Upper lobe of right lung (tissue), 1 donor: ENCODE measurements around the gene BCAS3. TPM values are rescaled to one million over a fixed set of nuclear protein-coding genes. Genes with fewer than 3 reads are reported as not detected.
"Not testable (repeated sequence)": the region's sequence is repeated elsewhere in the genome, so short reads cannot be mapped to it uniquely, and the experiment has no call there.

Experiments
- ATAC-seq: fragments of 200-7000 bp; cut with Tn5 transposase; one replicate; pipeline ENCODE4 v1.9.1; 2020; ENCODE audit warnings: mild to moderate bottlenecking, moderate library complexity
- DNase-seq: peaks from one replicate; pipeline ENCODE4 v3.0.0-alpha.2; 2020
- H3K27ac ChIP-seq: fragments of 200-600 bp; one replicate; pipeline ENCODE4 v1.8.0; 2022
- H3K27me3 ChIP-seq: fragments of 200-600 bp; one replicate; pipeline ENCODE4 v1.8.0; 2022; ENCODE audit warnings: mild to moderate bottlenecking
- H3K36me3 ChIP-seq: fragments of 200-600 bp; one replicate; pipeline ENCODE4 v1.8.0; 2022
- H3K4me1 ChIP-seq: fragments of 200-600 bp; one replicate; pipeline ENCODE4 v1.8.0; 2022
- H3K4me3 ChIP-seq: fragments of 200-600 bp; one replicate; pipeline ENCODE4 v1.8.0; 2022; ENCODE audit warnings: mild to moderate bottlenecking
- H3K9me3 ChIP-seq: fragments of 200-600 bp; one replicate; pipeline ENCODE4 v1.8.0; 2022
- intact Hi-C: fragments of 100-400 bp; cut with DNase I; formaldehyde crosslinking; loops from one replicate; pipeline ENCODE4 v1.11.0; 2022
- total RNA-seq: library from RNA; stranded (reverse); fragmentation: NEBNext Ultra II Directional; extraction: Animal tissue kit (Norgen Biotek cat#: 25700); gene quantifications from one replicate; pipeline ENCODE4 v1.2.1, GENCODE V29; 2021
- TF ChIP-seq, protein P1 (sequence below): fragments of 200-600 bp; IDR thresholded peaks from one replicate; pipeline ENCODE4 v1.8.0; 2022; ENCODE audit warnings: antibody characterized with exemption
- donor health status: DM: no; HTN: yes; CAD: no; lungs with severe emphysema.

The BCAS3 gene
- total RNA-seq, 1 donor from 2014 or later = 23.5 TPM

DNA sequence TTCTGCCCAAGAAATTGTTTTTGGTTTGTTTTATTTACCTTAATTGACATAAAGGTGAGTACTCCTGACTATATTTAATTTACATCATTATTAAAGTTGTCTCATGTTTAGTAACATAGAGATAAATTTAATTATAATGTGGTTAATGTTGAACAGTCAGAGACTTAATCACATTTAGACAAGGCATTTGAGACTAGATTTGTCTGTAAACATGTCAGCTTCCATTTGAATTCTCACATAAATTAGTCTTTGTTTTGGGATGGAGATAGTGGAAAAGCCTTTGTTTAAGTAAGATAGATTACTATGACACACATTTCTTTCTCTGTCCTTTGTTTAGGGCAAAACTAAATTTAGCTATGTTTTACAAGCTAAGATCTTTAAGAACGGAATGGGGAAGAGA lies 18.5 kb upstream of the BCAS3 start:
- H3K9me3 ChIP-seq = no peaks in the 10 kb centered on the region
- no peak for ATAC-seq
- H3K27ac ChIP-seq = no peak overlapping the region
- H3K27me3 ChIP-seq = no peaks in the 10 kb centered on the region
- H3K4me1 ChIP-seq = no peaks in the 10 kb centered on the region
- no peak for DNase-seq
- intact Hi-C loops = no loop called here
- TF ChIP-seq, protein P1, sequence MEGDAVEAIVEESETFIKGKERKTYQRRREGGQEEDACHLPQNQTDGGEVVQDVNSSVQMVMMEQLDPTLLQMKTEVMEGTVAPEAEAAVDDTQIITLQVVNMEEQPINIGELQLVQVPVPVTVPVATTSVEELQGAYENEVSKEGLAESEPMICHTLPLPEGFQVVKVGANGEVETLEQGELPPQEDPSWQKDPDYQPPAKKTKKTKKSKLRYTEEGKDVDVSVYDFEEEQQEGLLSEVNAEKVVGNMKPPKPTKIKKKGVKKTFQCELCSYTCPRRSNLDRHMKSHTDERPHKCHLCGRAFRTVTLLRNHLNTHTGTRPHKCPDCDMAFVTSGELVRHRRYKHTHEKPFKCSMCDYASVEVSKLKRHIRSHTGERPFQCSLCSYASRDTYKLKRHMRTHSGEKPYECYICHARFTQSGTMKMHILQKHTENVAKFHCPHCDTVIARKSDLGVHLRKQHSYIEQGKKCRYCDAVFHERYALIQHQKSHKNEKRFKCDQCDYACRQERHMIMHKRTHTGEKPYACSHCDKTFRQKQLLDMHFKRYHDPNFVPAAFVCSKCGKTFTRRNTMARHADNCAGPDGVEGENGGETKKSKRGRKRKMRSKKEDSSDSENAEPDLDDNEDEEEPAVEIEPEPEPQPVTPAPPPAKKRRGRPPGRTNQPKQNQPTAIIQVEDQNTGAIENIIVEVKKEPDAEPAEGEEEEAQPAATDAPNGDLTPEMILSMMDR = no peak
- H3K36me3 ChIP-seq = peaks cover 56% of the 10 kb centered on the region
- no peak overlapping the region for H3K4me3 ChIP-seq

DNA sequence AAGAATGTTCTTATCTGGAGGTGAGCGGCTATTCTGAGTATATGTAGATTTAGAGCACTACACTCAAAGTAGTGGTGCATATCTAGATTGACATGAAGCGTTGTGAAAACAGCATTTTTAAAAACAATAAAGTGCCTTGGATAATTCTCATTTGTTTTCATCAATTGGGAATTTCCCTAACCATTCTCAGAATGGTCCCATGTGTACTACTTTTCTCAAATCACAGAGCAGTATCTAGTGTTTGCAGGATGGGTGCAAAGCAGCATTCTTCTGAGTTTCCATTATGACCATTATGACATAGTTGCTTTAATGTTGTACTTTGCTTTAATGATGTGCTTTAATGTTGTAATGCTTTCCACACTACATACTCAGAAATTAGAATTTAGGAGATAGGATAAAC lies 16.2 kb upstream of the BCAS3 start:
- TF ChIP-seq, protein P1 = no peak
- DNase-seq = no peak
- intact Hi-C loops = no loop called here
- no peak for ATAC-seq
- H3K27ac ChIP-seq = no peak overlapping the region
- H3K4me3 ChIP-seq = no peak overlapping the region
- no peaks in the 10 kb centered on the region for H3K9me3 ChIP-seq
- no peaks in the 10 kb centered on the region for H3K4me1 ChIP-seq
- no peaks in the 10 kb centered on the region for H3K27me3 ChIP-seq
- H3K36me3 ChIP-seq = peaks cover 75% of the 10 kb centered on the region

DNA sequence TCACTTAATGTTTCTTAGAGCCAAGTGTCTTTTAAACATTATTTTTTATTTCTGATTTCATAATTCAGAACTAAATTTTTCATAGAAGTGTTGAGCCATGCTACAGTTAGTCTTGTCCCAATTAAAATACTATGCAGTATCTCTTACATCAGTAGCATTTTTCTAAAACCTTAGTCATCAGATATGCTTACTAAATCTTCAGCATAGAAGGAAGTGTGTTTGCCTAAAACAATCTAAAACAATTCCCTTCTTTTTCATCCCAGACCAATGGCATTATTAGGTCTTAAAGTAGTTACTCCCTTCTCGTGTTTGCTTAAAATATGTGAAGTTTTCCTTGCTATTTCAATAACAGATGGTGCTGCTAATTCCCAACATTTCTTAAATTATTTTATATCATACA lies 13.6 kb upstream of the BCAS3 start:
- ATAC-seq = no peak
- Histone ChIP-seq H3K9me3 (no peaks in the 10 kb centered on the region), H3K27me3 (no peaks in the 10 kb centered on the region), H3K36me3 (peaks cover 58% of the 10 kb centered on the region), H3K4me3 (no peak overlapping the region), H3K4me1 (no peaks in the 10 kb centered on the region), H3K27ac (no peak overlapping the region)
- TF ChIP-seq, protein P1 = no peak
- intact Hi-C loops = no loop called here
- DNase-seq = no peak

DNA sequence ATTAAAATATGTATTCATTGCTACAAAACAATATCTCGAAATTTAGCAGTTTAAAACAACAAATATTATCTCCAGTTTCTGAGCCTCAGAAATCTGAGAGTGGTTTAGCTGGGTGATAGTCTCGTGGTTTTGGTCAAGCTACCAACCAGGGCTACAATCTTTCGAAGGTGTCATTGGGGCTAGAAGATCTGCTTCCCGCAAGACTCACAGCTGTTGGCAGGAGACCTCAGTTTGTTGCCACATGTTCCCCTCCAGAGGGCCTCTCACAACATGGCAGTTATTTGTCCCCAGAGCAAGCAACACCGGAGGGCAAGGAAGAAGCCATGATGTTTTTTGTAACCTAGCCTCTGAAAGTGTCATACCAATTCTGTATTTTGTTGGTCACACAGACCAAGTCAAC lies 12.0 kb upstream of the BCAS3 start:
- TF ChIP-seq, protein P1 = no peak
- H3K27ac ChIP-seq = no peak overlapping the region
- ATAC-seq (no peak), DNase-seq (no peak)
- H3K36me3 ChIP-seq = peaks cover 50% of the 10 kb centered on the region
- intact Hi-C loops = no loop called here
- H3K4me1 ChIP-seq = no peaks in the 10 kb centered on the region
- H3K9me3 ChIP-seq = no peaks in the 10 kb centered on the region
- no peaks in the 10 kb centered on the region for H3K27me3 ChIP-seq
- H3K4me3 ChIP-seq = no peak overlapping the region

DNA sequence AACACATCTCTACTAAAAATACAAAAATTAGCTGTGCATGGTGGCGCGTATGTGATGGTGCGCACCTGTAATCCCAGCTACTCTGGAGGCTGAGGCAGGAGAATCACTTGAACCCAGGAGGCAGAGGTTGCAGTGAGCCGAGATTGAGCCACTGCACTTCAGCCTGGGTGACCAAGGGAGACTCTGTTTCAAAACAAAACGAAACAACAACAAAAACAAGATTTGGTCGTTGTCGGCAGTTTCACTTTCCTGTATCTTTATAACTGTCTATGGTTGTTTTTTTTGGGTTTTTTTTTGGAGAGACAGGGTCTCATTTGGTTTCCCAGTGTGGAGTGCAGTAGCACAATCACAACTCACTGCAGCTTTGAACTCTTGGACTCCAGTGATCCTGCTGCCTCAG lies 8.9 kb upstream of the BCAS3 start:
- H3K4me1 ChIP-seq = not testable (repeated sequence)

DNA sequence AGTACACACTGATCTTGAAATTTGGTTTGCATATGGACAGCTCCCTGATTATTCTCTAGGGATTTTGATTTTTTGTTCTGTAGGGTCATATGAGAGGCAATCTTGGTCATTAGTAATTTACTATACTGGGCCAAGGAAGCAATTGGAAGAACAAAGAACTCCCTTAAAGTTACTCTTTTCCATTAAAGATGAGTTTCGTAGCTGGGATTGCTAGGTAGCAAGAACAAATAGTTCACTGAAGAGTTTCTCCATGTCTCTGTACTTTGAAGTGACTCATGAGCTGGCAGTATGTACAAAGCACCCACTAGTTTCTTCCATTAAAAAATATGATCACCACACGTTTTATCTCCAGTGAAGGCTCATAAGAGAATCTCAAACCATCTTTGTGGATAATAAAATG lies 6.2 kb upstream of the BCAS3 start:
- no peaks in the 10 kb centered on the region for H3K27me3 ChIP-seq
- no peaks in the 10 kb centered on the region for H3K9me3 ChIP-seq
- ATAC-seq (no peak), DNase-seq (no peak)
- peaks cover 8% of the 10 kb centered on the region for H3K36me3 ChIP-seq
- TF ChIP-seq, protein P1 = no peak
- no peak overlapping the region for H3K4me3 ChIP-seq
- intact Hi-C loops = no loop called here
- H3K27ac ChIP-seq = no peak overlapping the region
- H3K4me1 ChIP-seq = peaks cover under 1% of the 10 kb centered on the region

More for the DNA sequence above, 8.9 kb upstream of the BCAS3 start:
- ATAC-seq, H3K4me3 ChIP-seq, H3K27me3 ChIP-seq, H3K27ac ChIP-seq, H3K9me3 ChIP-seq, DNase-seq, intact Hi-C loops: not testable (repeated sequence)
- peaks cover 35% of the 10 kb centered on the region for H3K36me3 ChIP-seq

DNA sequence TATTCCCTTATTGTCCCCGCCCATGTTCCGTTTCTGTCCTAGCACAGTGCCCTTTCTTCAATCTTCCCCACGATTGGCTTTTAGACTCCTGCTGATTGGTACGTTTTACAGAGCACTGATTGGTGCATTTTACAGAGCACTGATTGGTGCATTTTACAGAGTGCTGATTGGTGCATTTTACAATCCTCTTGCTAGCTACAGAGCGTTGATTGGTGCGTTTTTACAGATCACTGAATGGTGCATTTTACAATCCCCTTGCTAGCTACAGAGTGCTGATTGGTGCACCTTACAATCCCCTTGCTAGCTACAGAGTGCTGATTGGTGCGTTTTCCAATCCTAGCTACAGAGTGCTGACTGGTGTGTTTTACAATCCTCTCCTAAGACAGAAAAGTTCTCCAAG lies 3.0 kb upstream of the BCAS3 start:
- intact Hi-C loops, H3K27ac ChIP-seq, H3K36me3 ChIP-seq, H3K4me3 ChIP-seq, H3K4me1 ChIP-seq, ATAC-seq, H3K9me3 ChIP-seq, DNase-seq, H3K27me3 ChIP-seq: not testable (repeated sequence)
